NCI-H82 (cell line): Measurements from ENCODE around the gene YRDC.
A peak's percentile ranks its signal among the peaks of the same experiment; 100 is the strongest.
"Not testable (repeated sequence)": the region's sequence is repeated elsewhere in the genome, so short reads cannot be mapped to it uniquely, and the experiment has no call there.

Experiments used
- DNase-seq: peaks from one replicate; lab custom pipeline; 2025; lab: John Stamatoyannopoulos, UW

Gene YRDC

DNA sequence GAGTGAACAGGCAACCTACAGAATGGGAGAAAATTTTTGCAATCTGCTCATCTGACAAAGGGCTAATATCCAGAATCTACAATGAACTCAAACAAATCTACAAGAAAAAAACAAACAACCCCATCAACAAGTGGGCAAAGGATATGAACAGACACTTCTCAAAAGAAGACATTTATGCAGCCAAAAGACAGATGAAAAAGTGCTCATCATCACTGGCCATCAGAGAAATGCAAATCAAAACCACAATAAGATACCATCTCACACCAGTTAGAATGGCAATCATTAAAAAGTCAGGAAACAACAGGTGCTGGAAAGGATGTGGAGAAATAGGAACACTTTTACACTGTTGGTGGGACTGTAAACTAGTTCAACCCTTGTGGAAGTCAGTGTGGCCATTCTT lies 36.6 kb downstream of the YRDC start:
- DNase-seq: not testable (repeated sequence)

DNA sequence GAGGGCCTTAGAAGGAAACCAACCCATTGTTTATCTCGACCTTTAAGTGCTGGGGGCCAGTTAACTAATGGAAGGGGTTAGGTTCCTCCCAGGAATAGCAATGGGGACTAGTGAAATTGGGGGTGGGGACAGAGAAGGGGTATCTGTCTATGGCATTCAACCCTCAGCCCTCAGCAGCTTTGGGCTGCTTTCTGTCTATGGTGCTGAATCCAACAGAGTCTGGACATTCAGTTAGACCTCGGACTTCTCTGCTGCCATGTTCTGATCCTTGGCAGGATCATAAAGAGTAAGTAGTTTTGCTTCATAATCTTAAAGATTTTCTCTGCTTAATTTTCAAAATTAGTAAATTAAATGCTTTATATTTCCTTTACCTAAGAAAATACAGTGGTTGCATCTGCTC lies 40.5 kb downstream of the YRDC start:
- DNase-seq: no peak

DNA sequence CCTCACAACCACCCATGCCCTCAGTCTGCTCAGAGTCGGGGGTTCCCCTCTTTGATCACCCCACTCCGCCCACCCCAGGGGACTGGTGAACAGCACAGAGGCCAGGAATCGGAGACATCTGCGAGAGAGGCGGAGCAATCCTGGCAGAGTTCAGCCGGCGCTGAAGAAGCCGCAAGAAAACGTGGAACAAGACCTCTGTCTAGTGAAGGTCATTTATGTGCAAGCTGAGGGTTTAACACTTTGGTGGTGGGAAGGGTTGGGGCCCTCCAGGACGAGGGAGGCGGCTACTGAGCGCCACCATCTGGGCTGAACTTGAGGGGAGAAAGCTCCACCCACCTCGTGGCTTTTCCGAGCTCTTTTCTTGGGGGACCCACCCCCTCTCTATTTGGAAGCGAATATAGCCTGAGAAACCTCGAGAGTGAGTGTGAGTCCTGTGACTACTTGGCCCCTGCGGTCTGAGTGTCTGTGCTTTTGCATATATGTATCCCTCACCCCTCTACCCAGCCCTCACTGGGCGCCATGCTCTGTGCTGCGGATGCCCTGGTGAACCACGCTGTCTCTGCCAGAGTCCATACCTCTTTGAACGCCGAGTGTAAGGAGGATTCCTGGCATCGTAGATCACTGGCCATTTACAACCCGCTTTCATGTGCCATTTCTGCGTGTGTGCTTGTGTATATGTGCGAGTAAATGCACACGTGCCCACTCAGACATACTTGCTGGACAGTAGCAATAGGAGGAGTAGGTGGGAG lies 41.9 kb downstream of the YRDC start:
- peak; percentile 85 for DNase-seq

DNA sequence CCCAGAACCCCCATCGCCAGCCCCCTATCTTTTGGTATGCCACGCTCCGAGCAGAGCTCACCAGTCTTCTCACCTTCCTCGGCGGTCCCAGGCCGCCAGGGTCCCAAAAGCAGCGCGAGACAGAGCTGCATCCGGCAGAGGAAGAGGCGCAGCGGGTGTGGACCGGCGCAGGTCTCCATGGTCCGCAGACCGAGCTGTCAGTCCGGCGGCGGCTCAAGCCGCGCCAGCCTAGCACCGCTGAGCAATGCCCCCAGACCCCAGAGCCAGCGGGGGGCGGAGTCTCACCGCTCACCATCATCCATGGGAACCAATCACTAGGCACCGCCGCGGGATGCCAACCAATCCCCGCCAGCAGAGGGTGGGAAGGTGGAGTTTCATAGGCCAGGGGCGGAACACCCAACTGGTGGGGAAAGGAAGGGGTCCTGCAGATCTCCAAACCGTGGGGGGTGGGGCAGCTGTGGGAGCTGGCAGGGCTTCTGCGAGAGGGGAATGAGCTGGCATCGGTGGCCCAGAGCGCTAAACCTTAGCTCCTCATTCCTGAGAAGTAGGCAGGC lies 43.0 kb downstream of the YRDC start, which contains the start of gene EPHA10:
Gene EPHA10, minus strand, starts transcription at position 233 of the 554 bp plus-strand sequence. Its CDS starts 54 bp downstream, at position 179.
- DNase-seq: peak; percentile 97

DNA sequence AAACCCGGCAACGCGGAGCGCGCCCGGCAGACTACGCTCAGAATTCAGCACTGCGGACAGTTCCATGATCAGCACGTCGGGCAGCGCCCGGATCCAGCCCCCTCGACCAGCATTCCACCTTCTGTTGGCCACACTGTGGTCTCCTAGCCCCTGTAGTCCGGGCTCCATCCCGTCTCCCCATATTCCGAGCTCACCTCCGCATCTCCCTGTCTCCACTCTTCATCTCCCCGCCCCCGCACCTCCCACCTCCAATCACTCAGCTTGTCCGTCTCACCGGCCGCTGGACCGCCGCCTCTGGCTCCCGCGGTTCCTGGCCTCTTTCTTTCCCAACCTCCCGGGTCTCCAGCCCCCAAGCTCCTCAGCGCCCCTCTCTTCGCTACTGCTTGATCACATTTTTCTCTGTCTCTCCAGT lies 43.6 kb downstream of the YRDC start:
- peak; percentile 68 for DNase-seq

DNA sequence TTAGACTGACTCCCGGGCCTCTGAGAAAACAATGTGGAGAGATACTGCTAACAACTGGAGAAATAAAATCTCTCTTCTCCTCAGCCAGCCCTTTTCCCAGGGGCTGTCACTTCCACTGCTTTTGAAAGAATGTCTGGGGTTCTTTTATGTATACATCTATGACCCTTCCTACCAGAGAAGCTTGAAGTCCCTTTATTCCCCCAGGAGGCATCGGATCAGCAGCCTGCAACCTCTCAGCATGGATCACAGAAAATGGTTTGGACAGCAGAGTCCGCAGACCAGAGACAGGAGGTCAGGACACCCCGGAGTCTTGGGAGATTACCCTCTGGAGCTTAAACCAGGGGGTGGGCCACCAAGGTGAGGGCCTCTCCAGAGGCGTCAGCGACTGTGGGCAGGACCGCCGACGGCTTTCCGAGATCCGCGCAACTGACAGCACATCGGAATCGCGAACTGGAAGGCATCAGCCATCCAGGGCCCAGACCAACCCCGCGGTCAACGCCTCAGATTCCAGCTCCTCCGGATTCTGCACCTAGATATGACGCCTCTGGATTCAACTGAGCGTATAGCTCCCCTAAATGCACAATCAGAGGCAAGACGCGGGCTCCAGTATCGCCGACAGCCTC lies 44.1 kb downstream of the YRDC start:
- no peak for DNase-seq

DNA sequence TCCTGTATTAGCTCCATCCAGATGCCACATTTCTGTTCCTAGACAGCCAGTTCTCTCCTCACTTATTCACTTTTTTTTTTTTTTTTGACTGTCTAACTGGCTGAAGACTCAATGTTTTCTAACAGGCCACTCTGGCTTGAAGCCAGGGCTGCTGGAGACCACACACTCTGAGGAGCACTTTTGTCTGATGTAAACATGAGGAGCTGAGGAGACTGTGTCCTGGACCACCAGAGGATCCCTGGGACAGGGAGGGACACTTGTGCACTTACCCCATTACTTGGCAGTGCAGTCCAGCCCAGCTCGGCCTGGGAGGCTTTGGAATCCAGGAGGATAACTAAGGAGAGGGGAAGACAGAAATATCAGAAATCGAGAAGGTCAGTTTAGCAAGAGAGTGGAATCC lies 45.5 kb downstream of the YRDC start:
- DNase-seq: no peak

DNA sequence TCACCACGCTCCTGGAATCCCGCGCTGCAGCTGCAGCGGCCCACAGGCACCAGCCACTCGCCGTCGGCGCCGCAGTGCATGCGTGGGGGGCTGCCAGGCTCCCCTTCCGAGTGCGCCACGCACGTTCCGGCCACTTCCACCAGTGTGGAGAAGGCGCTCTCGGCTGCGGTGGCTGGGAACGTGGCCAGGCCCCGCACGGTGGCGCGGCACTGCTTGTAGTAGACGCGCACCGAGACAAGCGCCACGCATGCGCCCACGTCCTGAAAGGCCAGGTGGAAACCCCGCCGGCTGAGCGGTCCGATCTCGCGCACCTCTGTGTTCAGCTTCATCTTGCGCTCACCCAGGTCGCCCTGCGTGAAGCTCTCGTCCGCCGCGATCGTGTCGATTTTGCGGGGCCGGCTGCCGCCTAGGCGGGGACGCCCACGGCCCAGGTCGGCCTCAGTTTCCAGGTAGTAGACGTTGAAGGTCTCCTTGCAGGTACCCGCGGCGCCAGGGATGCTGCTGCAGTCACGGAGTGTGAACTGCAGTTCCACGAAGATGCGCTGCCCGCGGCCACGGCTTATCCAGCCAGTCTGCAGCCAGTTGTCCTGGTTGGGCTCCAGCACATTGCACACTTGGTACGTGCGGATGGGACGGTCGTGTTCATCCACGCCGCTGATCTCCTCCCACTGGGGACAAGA lies 46.5 kb downstream of the YRDC start:
- no peak for DNase-seq

DNA sequence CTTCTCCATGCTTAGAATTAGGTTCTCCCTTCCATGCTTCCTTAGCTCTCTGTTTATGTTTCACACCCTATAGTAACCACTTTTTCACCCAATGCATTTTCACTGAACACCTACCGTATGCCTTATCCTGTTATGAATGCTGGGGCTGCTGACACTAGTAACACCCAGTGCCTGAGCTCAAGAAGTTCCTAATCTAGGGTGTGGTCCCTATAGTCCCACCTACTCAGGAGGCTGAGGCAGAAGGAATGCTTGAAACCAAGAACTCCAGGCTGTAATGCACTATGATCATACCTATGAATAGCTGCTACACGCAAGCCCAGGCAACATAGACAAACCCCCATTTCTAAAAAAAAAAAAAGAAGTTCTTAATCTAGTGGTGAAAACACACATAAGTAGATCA lies 48.6 kb downstream of the YRDC start:
- DNase-seq: no peak

DNA sequence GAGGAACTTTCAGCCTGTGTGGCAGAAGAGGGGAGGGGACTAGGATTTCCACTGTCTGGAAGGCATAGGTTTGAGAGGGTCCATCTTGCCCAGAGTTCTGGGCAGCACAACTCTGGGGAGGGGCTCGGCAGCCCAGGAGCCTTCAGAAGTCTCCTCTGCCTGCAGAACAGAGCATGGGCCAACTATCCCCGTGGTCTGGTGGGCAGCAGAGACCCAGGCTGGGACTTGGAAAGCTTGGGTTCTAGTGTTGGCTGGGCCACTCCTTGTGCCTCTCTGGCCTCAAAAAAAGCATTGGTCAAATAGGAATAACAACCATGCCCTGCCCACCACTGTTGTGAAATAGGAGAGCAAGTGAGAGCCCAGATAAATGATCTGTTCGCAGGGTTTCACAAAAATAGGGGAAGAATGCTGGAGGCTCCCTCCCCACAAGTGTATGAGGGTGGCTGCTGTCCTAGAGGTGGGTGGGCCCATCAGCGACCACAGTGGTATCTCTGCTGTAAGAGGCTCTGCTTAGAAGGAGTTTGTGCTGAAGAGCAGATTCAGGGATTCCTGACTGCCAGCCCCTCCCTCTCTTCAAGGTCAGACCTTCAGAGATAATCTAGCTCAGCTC lies 52.0 kb downstream of the YRDC start:
- no peak for DNase-seq

DNA sequence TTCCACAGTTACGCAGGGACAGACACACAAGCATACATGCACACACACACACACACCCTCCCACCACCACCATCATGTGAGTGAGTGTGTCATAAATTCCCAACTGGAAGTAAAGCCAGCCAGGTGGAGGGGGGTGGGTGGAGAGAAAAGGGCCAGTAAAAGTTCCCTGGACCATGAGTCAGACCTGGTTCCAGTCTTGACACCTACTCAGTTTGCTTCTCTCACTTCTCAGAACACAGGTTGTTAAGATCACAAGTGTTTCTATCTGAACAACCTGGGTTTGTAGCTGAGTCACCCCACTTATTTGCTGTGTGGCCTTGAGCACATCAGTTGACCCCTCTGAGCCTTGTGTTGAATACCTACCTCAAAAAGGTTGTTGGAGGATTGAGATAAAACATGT lies 52.7 kb downstream of the YRDC start:
- no peak for DNase-seq

DNA sequence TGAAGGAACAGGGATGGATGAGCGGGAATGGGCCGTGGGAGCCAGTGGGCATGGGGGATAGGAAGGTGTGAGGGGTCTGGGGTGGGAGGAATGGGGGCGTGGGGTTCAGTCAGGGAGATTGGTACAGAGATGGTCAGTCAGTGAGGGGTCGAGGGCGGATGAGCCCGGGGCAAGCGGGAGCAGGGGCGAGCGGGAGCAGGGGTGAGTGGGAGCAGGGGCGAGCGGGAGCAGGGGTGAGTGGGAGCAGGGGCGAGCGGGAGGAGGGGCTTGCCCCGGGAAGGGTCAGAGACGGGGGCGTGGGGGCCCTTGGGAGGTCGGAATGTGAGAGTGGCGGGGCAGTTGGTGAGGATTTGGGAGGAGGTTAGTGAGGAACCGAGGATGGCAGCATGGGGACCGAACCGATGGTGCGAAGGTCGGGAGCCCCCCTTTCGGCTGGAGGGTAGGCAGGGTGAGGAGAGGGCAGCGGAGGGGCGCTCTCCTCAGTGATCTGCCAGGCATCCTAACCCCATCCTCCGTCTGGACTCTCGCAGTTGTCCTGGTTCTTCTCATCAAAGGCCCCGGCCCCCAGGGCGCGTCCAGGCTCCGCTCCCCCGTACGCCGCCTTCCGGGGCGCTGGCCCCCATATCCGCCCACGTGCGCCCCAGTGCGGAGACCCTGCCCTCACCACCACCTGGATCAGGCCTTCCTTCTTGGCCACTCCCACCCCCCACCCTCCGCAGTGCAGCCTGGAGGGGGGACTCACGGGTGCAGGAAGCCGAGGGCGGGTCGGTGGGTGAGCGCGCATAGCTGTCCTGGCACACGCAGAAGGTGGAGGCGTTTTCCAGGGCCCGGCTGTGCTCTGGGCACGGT lies 54.3 kb downstream of the YRDC start:
- DNase-seq: no peak
